Neuronal stem cell (in vitro differentiated cells): Measurements from ENCODE around the gene LRRC27.

ENCODE experiments used
- DNase-seq: peaks from one replicate; pipeline ENCODE4 v3.0.0-alpha.2; 2013; ENCODE audit warnings: low spot score
- H2AFZ ChIP-seq: one replicate; pipeline ENCODE4 v1.6.1; 2013; ENCODE audit warnings: mild to moderate bottlenecking, low read length, inconsistent platforms
- H2AK5ac ChIP-seq: 2 replicates; pipeline ENCODE4 v1.6.1; 2013; ENCODE audit warnings: low read depth, mild to moderate bottlenecking, inconsistent platforms, low read length, moderate library complexity, mixed read lengths
- H2BK120ac ChIP-seq: 2 replicates; pipeline ENCODE4 v1.6.1; 2013; ENCODE audit warnings: low read depth, mild to moderate bottlenecking, inconsistent platforms, low read length, moderate library complexity, mixed read lengths
- H2BK12ac ChIP-seq: one replicate; pipeline ENCODE4 v1.6.1; 2013; ENCODE audit warnings: low read length, inconsistent platforms
- H2BK15ac ChIP-seq: 2 replicates; pipeline ENCODE4 v1.6.1; 2013; ENCODE audit warnings: mild to moderate bottlenecking, low read length, inconsistent platforms, mixed read lengths
- H2BK5ac ChIP-seq: one replicate; pipeline ENCODE4 v1.6.1; 2013; ENCODE audit warnings: inconsistent platforms, mild to moderate bottlenecking, low read length, moderate library complexity
- H3K14ac ChIP-seq: one replicate; pipeline ENCODE4 v1.6.1; 2013; ENCODE audit warnings: low read length, inconsistent platforms
- H3K18ac ChIP-seq: 2 replicates; pipeline ENCODE4 v1.6.1; 2013; ENCODE audit warnings: low read length, inconsistent platforms
- H3K23ac ChIP-seq: 2 replicates; pipeline ENCODE4 v1.6.1; 2013; ENCODE audit warnings: low read depth, mild to moderate bottlenecking, mixed read lengths, low read length, inconsistent platforms; ENCODE audit not compliant: poor library complexity
- H3K27ac ChIP-seq: replicated peaks from 3 replicates; pipeline ENCODE4 v1.5.1; 2013; ENCODE audit warnings: low read length, inconsistent platforms
- H3K27me3 ChIP-seq, 3 experiments: 2 replicates each; pipeline ENCODE4 v1.6.1; 2013; ENCODE audit warnings: low read length in 3 of 3, mild to moderate bottlenecking in 2 of 3, inconsistent platforms in 1 of 3, low read depth in 1 of 3, mixed read lengths in 1 of 3, moderate library complexity in 1 of 3; ENCODE audit not compliant: control insufficient read depth in 3 of 3, insufficient read depth in 3 of 3
- H3K36me3 ChIP-seq, 2 donors: replicated peaks in 1 of 2; 2 replicates each; pipeline ENCODE4 v1.6.1; 2013; ENCODE audit warnings: low read length in 2 of 2; ENCODE audit not compliant: control insufficient read depth in 2 of 2, insufficient read depth in 2 of 2
- H3K4ac ChIP-seq: 2 replicates; pipeline ENCODE4 v1.6.1; 2013; ENCODE audit warnings: inconsistent platforms, mild to moderate bottlenecking, low read length, moderate library complexity
- H3K4me1 ChIP-seq, 2 donors: 1 replicate in 1 of 2; 2 replicates in 1 of 2; pipeline ENCODE4 v1.6.1; 2013; ENCODE audit warnings: low read length in 2 of 2, low read depth in 1 of 2; ENCODE audit not compliant: control insufficient read depth in 2 of 2, insufficient read depth in 1 of 2
- H3K4me2 ChIP-seq: one replicate; pipeline ENCODE4 v1.6.1; 2013; ENCODE audit warnings: mild to moderate bottlenecking, low read length, inconsistent platforms; ENCODE audit not compliant: insufficient read depth, poor library complexity, severe bottlenecking
- H3K4me3 ChIP-seq, 2 donors: 2 replicates each; pipeline ENCODE4 v1.5.1; 2013; ENCODE audit warnings: low read length in 2 of 2, mild to moderate bottlenecking in 2 of 2, inconsistent platforms in 1 of 2, moderate library complexity in 1 of 2
- H3K79me1 ChIP-seq: one replicate; pipeline ENCODE4 v1.6.1; 2013; ENCODE audit warnings: low read depth, mild to moderate bottlenecking, inconsistent platforms, low read length, moderate library complexity
- H3K9ac ChIP-seq: one replicate; pipeline ENCODE4 v1.6.1; 2013; ENCODE audit warnings: mild to moderate bottlenecking, low read depth, low read length, inconsistent platforms; ENCODE audit not compliant: poor library complexity
- H3K9me3 ChIP-seq, 2 donors: replicated peaks in 1 of 2; 2 replicates each; pipeline versions ENCODE3 to v1.6.1; 2013; ENCODE audit warnings: low read length in 2 of 2, mild to moderate bottlenecking in 2 of 2, inconsistent platforms in 1 of 2, low read depth in 1 of 2, mixed read lengths in 1 of 2, moderate library complexity in 1 of 2; ENCODE audit not compliant: control insufficient read depth in 2 of 2, insufficient read depth in 1 of 2
- H4K8ac ChIP-seq: one replicate; pipeline ENCODE4 v1.6.1; 2013; ENCODE audit warnings: low read depth, mild to moderate bottlenecking, inconsistent platforms, low read length, moderate library complexity
- H4K91ac ChIP-seq: one replicate; pipeline ENCODE4 v1.6.1; 2013; ENCODE audit warnings: low read length, low read depth, mild to moderate bottlenecking, inconsistent platforms; ENCODE audit not compliant: poor library complexity
- WGBS, 2 donors: extraction: QIAGEN DNeasy Blood & Tissue Kit; methylation state at CpG; one replicate each; pipeline ENCODE4 v1.1.7; 2013; ENCODE audit warnings: missing lambda C conversion rate in 2 of 2, mixed read lengths in 1 of 2; ENCODE audit not compliant: insufficient read length in 2 of 2, insufficient replicate concordance in 1 of 2; ENCODE audit errors: extremely low coverage in 2 of 2; 5-methylcytosine and 5-hydroxymethylcytosine counted together

Gene LRRC27

GRCh38 chr10:132305654-132306342 lies 26.2 kb upstream of the LRRC27 start:
- Histone ChIP-seq H3K27ac (no peak overlapping the region), H3K79me1 (no peaks in the 10 kb centered on the region), H3K9ac (no peak overlapping the region), H2AK5ac (peak overlapping the region; percentile 74), H3K4me2 (no peak overlapping the region), H4K8ac (no peak overlapping the region), H3K9me3 (peaks cover 8 to 11% of the 10 kb centered on the region in 2 donors), H2AFZ (no peak overlapping the region), H3K4me1 (peaks cover 8% of the 10 kb centered on the region in 2 donors), H3K4me3 (no peak overlapping the region), H3K23ac (no peak overlapping the region), H2BK120ac (no peak overlapping the region), H3K14ac (no peak overlapping the region), H4K91ac (no peak overlapping the region), H2BK5ac (no peak overlapping the region), H2BK15ac (no peak overlapping the region), H2BK12ac (no peak overlapping the region), H3K18ac (no peak overlapping the region), H3K36me3 (peaks cover 0 to 3% of the 10 kb centered on the region in 2 donors), H3K27me3 (peaks cover 7 to 35% (median 12%) of the 10 kb centered on the region in 3 experiments), H3K4ac (no peak overlapping the region)
- DNase-seq = no peak
- WGBS, 2 donors = no CpG with 5 or more reads among the region's 22 CpGs

- H2AFZ ChIP-seq = no peak overlapping the region
- peaks cover 8 to 10% of the 10 kb centered on the region in 2 donors for H3K4me1 ChIP-seq
Observed at GRCh38 chr10:132306343-132306685, 25.7 kb upstream of the LRRC27 start.

DNA sequence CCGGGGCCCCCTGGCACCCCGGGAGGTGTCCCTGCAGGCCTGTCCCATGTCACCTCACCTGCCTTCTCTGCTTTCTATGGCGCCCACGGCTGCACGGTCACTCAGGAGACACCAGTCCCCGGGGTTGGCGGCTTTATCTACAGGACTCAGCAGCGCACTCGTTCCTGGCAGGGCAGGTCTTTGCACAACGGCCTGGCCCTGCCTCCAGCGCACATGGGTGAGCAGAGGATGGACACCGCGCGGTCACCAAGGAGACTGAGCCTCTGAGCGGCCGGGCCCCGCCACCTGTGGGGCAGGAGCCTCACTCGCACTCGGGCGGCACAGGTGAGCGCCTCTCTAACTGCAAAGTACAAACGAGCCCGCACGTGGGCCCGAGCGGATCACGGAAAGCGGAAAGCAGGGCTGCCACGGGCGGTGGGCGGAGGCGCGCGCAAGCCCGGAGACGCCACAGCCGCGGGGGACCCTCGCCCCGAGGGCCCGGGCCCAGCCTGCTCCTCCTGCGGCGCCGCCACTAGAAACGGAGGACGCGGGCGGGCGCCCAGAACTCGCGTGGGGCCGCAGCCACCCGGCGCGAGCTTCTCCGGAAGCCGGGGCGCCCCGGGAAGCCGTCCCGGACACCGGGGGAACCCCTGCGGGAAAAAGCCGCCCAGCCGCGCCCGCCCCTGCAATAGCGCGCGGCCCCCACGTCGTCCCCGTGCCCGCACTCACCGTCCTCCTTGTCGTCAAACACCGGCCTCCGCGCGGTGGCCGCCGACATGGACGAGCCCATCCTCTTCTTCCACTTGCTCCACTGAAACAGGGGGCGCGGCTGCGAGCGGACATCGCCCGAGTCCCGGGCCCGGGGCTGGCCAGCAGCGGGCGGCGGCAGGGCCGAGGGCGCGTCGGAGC lies 24.9 kb upstream of the LRRC27 start:
- H3K4ac ChIP-seq = no peak overlapping the region
- no peak overlapping the region for H4K91ac ChIP-seq
- H2BK12ac ChIP-seq = no peak overlapping the region
- peak overlapping the region; percentile 66 for H3K9ac ChIP-seq
- peak overlapping the region; percentile 45 for H3K23ac ChIP-seq
- H3K9me3 ChIP-seq = peaks cover 8 to 11% of the 10 kb centered on the region in 2 donors
- no peak overlapping the region for H3K14ac ChIP-seq
- DNase-seq = no peak
- no peaks in the 10 kb centered on the region for H3K79me1 ChIP-seq
- peak overlapping the region; percentile 82 for H3K4me2 ChIP-seq
- peaks cover 0 to 3% of the 10 kb centered on the region in 2 donors for H3K36me3 ChIP-seq
- H2BK5ac ChIP-seq = no peak overlapping the region
- H2AK5ac ChIP-seq = no peak overlapping the region
- no peak overlapping the region for H2BK15ac ChIP-seq
- no peak overlapping the region for H3K27ac ChIP-seq
- peak overlapping the region; percentile 93 for H2AFZ ChIP-seq
- H2BK120ac ChIP-seq = no peak overlapping the region
- H3K4me3 ChIP-seq = peak overlapping the region; percentile 83
- H3K4me1 ChIP-seq = peaks cover 10 to 15% of the 10 kb centered on the region in 2 donors
- H3K27me3 ChIP-seq = peaks cover 7 to 35% (median 12%) of the 10 kb centered on the region in 3 experiments
- no peak overlapping the region for H4K8ac ChIP-seq
- WGBS, 2 donors = no CpG with 5 or more reads among the region's 98 CpGs
- peak overlapping the region; percentile 69 for H3K18ac ChIP-seq

More at GRCh38 chr10:132306343-132306685, 25.7 kb upstream of the LRRC27 start:
- Histone ChIP-seq H2BK5ac (no peak overlapping the region), H3K4ac (no peak overlapping the region), H3K18ac (no peak overlapping the region), H3K4me2 (no peak overlapping the region), H2BK15ac (no peak overlapping the region), H2BK12ac (no peak overlapping the region), H3K36me3 (peaks cover 0 to 3% of the 10 kb centered on the region in 2 donors), H3K23ac (no peak overlapping the region), H4K8ac (no peak overlapping the region), H3K9ac (no peak overlapping the region), H3K27me3 (peaks cover 7 to 35% (median 12%) of the 10 kb centered on the region in 3 experiments), H3K4me3 (no peak overlapping the region), H4K91ac (no peak overlapping the region), H2BK120ac (no peak overlapping the region), H3K79me1 (no peaks in the 10 kb centered on the region), H3K9me3 (peaks cover 8 to 11% of the 10 kb centered on the region in 2 donors), H2AK5ac (peak overlapping the region; percentile 74), H3K14ac (no peak overlapping the region), H3K27ac (no peak overlapping the region)
- no peak for DNase-seq
- no CpG with 5 or more reads among the region's 16 CpGs for WGBS, 2 donors
